GM12874 (cell line): ENCODE measurements around the gene HLA-E.

Experiments
- TF ChIP-seq, protein P1 (sequence below): IDR thresholded peaks from 2 replicates; pipeline ENCODE4 v1.5.1; 2011; ENCODE audit warnings: low read depth, mild to moderate bottlenecking, control low read depth, low read length, moderate library complexity; ENCODE audit not compliant: insufficient read depth

The HLA-E gene

DNA sequence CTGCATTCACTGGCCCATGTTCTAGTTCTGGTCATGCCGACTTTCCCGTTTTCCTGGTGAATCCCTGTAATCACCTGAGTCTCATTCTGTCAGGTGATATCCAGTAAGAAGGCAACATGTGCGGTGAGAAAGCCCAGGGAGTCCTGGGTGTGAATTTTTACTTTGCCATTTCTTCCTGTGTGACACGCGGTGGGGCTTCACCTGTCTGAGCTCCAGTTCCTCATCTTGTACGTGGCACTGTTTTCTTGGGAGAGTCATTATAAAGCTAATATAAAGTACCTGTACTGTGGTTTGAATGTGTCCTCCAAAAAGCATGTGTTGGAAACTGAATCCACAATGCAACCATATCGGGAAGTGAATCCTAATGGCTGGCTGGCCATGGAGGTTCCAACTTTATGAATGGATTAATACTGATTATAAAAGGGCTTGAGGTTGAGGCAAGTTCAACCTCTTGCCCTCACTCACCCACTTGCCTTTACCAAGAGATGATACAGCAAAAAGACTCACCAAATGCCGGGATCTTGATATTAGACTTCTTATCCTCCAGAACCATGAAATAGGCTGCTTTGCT lies 5.1 kb downstream of the HLA-E start:
- TF ChIP-seq, protein P1, sequence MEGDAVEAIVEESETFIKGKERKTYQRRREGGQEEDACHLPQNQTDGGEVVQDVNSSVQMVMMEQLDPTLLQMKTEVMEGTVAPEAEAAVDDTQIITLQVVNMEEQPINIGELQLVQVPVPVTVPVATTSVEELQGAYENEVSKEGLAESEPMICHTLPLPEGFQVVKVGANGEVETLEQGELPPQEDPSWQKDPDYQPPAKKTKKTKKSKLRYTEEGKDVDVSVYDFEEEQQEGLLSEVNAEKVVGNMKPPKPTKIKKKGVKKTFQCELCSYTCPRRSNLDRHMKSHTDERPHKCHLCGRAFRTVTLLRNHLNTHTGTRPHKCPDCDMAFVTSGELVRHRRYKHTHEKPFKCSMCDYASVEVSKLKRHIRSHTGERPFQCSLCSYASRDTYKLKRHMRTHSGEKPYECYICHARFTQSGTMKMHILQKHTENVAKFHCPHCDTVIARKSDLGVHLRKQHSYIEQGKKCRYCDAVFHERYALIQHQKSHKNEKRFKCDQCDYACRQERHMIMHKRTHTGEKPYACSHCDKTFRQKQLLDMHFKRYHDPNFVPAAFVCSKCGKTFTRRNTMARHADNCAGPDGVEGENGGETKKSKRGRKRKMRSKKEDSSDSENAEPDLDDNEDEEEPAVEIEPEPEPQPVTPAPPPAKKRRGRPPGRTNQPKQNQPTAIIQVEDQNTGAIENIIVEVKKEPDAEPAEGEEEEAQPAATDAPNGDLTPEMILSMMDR = no peak

DNA sequence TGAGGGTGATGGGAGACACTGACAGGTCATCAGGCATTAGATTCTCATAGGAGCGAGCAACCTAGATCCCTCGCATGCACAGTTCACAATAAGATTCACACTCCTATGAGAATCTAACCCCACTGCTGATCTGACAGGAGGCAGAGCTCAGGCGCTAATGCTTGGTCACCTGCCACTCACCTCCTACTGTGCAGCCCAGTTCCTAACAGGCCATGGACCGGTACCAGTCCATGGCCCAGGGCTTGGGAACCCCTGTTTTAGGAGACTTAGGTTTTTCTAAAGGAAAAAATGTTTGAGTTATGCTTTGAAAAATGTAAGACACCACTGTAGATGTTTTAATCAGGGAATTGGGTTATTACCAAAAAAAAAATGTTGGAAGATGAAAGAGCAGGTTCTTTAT lies 6.7 kb downstream of the HLA-E start:
- TF ChIP-seq, protein P1 = no peak

DNA sequence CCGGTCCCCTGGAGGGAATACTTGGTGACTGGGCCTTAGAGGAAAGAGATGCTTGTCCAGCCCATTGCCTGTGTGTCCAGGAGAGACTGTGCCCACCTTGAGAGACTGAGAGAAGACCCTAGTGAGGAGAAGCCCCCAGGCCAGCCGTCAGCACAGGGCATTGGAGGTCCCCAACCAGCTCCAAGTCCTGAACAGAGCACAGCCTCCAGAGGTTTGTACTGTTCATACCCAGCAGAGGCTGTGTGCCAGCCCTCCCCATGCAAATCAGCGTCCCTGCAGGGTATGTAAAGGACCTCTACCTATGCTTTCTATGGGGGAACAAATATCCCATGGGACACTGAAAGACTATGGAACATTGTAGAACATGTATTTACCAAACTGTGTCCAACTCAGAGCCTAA lies 8.4 kb downstream of the HLA-E start:
- TF ChIP-seq, protein P1 = no peak

GRCh38 chr6:30500421-30501355 lies 11.4 kb downstream of the HLA-E start:
- TF ChIP-seq, protein P1 = no peak

DNA sequence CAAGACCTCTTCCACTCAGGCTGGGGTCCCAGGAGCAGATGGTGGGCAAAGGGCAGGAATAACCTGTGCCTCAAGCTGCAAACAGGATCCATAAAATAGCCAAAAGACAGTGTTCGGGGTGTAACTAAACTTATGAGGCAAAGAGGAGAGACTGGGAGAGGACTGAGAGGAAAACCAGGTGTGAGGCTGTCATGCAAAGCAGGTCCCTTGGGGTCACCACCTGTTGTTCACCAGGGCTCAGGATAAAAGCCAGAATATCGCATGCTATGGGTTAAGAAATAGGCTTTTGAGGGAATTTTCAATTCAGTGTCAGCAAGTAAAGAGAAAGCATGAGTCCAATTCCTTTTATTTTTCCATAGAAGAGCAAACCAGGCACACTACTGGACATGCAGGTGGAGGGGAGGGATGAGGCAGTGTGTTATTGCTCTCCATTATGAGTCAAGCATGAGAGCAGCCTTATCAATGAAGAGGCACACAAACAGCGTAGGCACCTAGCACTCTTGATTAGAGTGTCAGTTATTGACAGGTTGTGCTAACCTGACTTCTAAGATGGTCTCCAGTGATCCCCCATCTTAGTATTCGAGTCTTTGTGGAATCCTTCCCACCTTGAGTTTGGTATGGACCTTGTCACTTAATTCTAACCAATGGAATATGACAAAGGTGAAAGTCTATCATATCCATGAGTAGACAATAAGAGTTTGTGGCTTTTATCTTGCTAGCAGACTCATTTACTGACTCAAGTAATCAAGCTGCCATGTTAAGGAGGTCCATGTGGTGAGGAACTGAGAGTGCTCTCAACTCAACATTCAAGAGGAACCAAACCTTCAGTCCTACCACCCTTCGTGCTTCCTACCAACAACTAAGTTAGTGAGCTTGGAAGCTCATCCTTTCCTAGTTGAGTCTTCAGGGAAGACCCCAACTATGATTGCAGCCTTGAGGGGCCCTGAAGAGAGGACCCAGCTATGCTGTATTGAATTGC lies 18.8 kb downstream of the HLA-E start:
- TF ChIP-seq, protein P1 = no peak

GRCh38 chr6:30508890-30509736 lies 19.8 kb downstream of the HLA-E start:
- TF ChIP-seq, protein P1 = no peak
